NCI-H69 (cell line): ENCODE data around the gene TGFB2.

Experiments
- DNase-seq: peaks from one replicate; lab custom pipeline; 2025; lab: John Stamatoyannopoulos, UW

Gene TGFB2

GRCh38 chr1:218424502-218424901 is 79.4 kb downstream of the TGFB2 start:
- DNase-seq = no peak

GRCh38 chr1:218425647-218426342 is 80.7 kb downstream of the TGFB2 start:
- peak; percentile 20 for DNase-seq

DNA sequence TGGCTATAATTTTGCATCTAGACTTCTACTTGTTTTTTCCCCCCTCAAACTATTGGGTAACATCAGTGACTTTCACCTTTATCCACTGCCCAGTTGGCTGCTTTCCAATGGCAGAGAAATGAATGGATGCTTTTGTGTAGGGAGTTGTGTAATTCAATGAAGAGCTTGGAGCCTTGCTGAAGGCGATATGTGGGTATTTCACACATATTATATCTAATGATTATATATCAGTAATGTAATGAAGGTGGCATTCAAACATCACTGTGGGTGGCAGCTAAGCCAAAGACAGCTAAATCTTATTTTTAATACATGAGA is 81.2 kb downstream of the TGFB2 start:
- peak; percentile 62 for DNase-seq

- DNase-seq = no peak
These were observed 84.2 kb downstream of the TGFB2 start for GRCh38 chr1:218429301-218429700.

GRCh38 chr1:218430346-218430745 is 85.2 kb downstream of the TGFB2 start:
- no peak for DNase-seq

DNA sequence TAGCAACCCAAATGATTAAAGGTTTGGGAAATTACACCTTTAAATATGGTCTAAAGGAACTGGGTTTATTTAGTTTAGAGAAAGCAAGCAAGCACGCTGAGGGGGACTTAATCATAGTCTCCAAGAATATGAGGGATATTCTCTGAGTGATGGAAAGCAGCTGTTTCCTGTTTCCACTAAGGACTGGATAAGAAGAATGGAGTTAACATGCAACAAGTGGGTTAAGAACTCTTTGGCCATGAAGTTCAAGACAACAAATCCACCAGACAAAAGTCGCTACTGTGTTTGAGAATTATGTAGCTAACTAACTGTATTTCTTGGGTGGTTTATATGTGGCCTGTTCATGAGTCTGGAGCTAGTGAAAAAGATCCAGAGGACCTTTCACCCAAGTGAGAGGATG is 85.7 kb downstream of the TGFB2 start:
- DNase-seq = no peak

DNA sequence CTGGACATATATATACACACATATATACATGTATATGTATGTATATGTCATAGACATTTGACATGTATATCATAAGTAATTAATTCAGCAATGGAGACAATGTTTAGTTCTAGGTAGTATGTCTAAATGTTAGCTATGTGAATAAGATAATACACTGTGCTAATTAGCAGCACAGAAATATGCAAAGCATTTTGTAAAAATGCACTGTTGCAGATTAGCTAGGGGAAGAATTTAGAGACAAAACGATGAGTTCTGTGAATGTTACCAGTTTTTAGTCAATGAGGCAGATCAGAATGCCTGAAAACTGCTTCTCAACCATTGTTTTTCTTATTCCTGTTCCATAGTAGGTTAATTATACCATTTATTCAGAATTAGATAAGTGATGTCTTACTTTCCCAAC is 86.3 kb downstream of the TGFB2 start:
- no peak for DNase-seq

DNA sequence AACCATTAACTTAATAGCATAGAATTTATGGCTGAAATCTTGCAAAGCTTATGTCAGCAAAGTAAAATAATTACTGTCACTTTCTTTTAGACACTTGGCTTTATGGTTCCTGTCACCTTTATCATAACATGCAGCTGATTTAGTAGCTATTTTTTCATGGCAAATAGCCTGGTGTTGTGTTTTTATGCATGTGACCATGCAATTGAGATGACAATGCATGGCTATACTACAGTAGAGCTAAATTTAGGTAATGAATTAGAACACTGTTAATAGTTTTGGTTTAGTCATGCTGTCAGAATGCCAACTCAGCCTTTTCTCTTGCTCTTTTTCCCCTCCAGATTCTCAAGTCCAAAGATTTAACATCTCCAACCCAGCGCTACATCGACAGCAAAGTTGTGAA is 88.6 kb downstream of the TGFB2 start:
- DNase-seq = no peak

- no peak for DNase-seq
These were observed 90.4 kb downstream of the TGFB2 start for GRCh38 chr1:218435528-218435927.

DNA sequence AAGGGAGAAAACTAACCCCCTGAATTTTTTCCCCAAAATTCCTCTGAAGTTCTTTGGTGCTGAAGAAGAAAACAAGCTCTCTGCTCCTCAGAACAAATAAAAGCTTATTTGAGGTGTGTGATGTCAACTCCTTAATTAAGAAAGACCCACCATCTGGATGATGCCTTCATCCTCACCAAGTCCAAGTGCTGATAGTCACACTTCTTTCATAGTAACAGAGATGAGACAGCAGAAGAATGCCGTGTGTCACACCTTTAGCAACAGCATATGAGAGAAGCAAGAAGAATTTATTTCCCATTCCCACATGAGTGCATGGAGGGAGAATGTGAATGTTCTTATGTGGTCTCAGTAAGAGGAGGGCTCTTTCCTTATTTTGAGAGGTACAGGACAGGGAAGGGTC is 91.2 kb downstream of the TGFB2 start:
- no peak for DNase-seq

- no peak for DNase-seq
These were observed 91.9 kb downstream of the TGFB2 start for GRCh38 chr1:218436997-218437396.

- no peak for DNase-seq
These were observed 94.6 kb downstream of the TGFB2 start for GRCh38 chr1:218439541-218440295.

GRCh38 chr1:218443255-218443654 is 98.1 kb downstream of the TGFB2 start:
- DNase-seq = no peak

DNA sequence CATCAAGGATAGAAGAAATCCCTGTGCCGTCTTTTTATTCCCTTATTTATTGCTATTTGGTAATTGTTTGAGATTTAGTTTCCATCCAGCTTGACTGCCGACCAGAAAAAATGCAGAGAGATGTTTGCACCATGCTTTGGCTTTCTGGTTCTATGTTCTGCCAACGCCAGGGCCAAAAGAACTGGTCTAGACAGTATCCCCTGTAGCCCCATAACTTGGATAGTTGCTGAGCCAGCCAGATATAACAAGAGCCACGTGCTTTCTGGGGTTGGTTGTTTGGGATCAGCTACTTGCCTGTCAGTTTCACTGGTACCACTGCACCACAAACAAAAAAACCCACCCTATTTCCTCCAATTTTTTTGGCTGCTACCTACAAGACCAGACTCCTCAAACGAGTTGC is 99.0 kb downstream of the TGFB2 start:
- DNase-seq = no peak

- no peak for DNase-seq
These were observed 99.5 kb downstream of the TGFB2 start for GRCh38 chr1:218444588-218444987.

DNA sequence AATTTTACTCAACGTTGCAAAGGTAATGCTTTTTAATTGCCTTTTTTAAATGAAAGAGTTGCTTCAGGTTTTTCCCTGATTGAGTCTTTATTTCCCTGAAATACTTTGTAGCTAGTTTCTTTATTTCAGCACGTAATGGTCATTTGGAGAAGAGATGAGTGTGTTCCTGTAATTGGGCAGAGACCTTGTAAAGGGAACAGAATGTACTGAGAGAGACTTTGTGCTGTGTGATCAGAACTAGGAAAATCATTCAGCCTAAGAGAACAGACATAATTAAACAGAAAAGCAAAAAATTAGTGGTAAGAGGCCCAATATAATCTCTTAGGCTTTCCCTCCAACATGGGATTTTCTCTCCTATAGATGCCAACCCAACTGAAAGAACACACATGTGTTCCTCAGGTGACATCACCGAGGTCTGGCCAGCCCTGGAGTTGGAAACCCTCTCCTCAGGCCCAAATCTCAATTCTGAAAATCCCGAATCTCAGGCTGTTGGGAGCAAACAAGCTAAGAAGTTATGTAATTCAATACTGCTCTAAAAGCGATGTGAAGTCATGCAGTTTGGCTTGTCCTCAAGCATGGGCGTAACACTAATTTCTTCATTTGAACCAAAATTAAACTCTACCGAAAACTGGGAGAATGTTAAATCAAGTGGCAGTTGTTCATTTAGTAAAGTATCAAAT is 102.0 kb downstream of the TGFB2 start:
- DNase-seq = no peak

DNA sequence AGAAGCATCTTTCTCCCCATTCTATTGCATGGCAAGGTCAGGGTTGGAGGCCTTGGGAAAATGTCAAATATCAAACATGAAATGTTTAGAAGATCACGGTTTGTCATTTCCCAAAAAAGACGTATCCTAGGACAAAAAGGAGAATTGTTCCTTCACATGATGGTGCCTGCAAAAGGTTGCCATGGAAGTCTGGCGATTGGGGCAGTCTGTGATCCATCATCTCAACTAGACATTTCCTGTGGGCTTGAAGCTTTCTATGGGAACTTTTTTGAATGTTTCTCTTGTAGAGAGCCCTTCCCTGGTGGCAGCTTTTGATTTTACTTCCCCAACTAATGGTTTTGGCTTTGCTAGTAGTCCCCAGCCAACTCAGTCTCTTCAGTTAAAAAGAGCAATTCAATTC is 106.3 kb downstream of the TGFB2 start:
- no peak for DNase-seq

- DNase-seq = no peak
These were observed 109.7 kb downstream of the TGFB2 start for GRCh38 chr1:218454700-218455282.

- DNase-seq = no peak
These were observed 111.3 kb downstream of the TGFB2 start for GRCh38 chr1:218456444-218456843.

DNA sequence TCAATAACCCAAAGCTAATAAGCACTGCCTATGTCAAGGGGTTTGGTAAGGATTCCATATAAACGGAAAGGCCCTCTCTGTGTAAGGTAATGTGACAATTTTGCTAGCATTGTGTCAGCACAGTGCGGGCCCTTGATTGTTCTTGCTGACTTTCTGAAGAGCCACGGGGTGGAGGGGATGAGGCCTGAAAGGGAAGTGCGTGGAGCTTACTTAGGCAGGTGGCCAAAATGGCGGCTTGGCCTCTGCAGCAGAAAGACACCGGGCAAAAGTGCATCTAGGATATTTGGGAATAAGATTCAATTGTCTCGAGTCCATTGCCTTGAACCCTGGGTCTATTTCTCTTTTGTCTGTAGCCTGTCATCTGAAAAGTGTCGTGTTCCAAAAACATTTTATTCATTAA is 114.3 kb downstream of the TGFB2 start:
- DNase-seq = no peak

GRCh38 chr1:218459878-218460711 is 115.0 kb downstream of the TGFB2 start:
- peak; percentile 61 for DNase-seq

DNA sequence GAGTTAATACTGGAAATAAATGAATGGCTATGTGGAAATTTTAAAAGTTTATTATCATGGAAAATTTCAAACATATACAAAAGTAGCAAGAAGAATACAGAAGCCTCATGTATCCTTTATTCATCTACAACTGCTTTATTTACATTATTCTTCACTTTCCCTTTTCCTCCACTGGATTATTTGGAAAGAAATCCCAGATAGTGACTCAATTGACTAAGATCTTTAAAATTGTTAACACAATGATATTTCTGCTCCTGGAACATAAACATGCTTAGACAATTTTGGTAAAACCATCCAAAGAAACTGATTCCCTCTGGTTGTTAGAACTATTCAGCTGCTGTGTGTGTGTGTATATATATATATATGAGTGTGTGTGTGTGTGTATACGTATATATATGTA is 116.2 kb downstream of the TGFB2 start:
- no peak for DNase-seq
